Gastroesophageal sphincter (tissue), 4 donors: ENCODE measurements around the gene ARL8B. TPM values are rescaled to one million over a fixed set of nuclear protein-coding genes. Genes with fewer than 3 reads are reported as not detected.
"Not testable (repeated sequence)": the region's sequence is repeated elsewhere in the genome, so short reads cannot be mapped to it uniquely, and the experiment has no call there.

Experiments used
- ATAC-seq: fragments of 150-250 bp; one replicate; pipeline ENCODE4 v1.9.1; 2016; ENCODE audit warnings: mild to moderate bottlenecking, moderate library complexity
- H3K27ac ChIP-seq, 4 donors: fragments of 200-600 bp; sonication (generic) in 3 of 4; 1 replicate in 3 of 4; 2 replicates in 1 of 4; pipeline ENCODE4 v1.5.1; 2016 to 2019
- H3K27me3 ChIP-seq: fragments of 200-600 bp; sonication (generic); one replicate; pipeline ENCODE4 v1.5.1; 2019
- H3K36me3 ChIP-seq, 2 donors: fragments of 200-600 bp; sonication (generic); one replicate each; pipeline ENCODE4 v1.5.1; 2019; ENCODE audit warnings: control low read depth in 1 of 2
- H3K4me1 ChIP-seq, 3 donors: fragments of 200-600 bp; sonication (generic); 1 replicate in 2 of 3; 2 replicates in 1 of 3; pipeline ENCODE4 v1.5.1; 2016 to 2019; ENCODE audit warnings: control low read depth in 2 of 3
- H3K4me3 ChIP-seq, 2 donors: fragments of 200-600 bp; sonication (generic); one replicate each; pipeline ENCODE4 v1.5.1; 2019; ENCODE audit warnings: mild to moderate bottlenecking in 1 of 2, moderate library complexity in 1 of 2
- H3K9me3 ChIP-seq, 3 donors: fragments of 200-600 bp; sonication (generic); one replicate each; pipeline ENCODE4 v1.5.1; 2017 to 2019; ENCODE audit warnings: control low read depth in 2 of 3
- EP300 ChIP-seq: sonication (generic); formaldehyde crosslinking; IDR thresholded peaks from one replicate; pipeline ENCODE4 v1.6.1; 2017; ENCODE audit warnings: antibody characterized with exemption, mild to moderate bottlenecking
- POLR2A ChIP-seq, 2 donors: fragments of 450-650 bp; IDR thresholded peaks; one replicate each; pipeline ENCODE4 v1.6.1; 2017; ENCODE audit warnings: antibody characterized with exemption in 2 of 2, mild to moderate bottlenecking in 2 of 2, moderate library complexity in 1 of 2
- POLR2AphosphoS5 ChIP-seq: sonication (generic); formaldehyde crosslinking; IDR thresholded peaks from one replicate; pipeline ENCODE4 v1.6.1; 2017; ENCODE audit warnings: antibody characterized with exemption
- WGBS, 2 donors: methylation state at CpG; one replicate each; pipeline ENCODE4 v1.1.5; 2018; ENCODE audit warnings: low coverage in 1 of 2; 5-methylcytosine and 5-hydroxymethylcytosine counted together
- total RNA-seq, 4 donors: library from RNA; depleted of rRNA; stranded (reverse); fragments of >200 nt; gene quantifications; one replicate each; pipeline ENCODE4 v1.1.0, GENCODE V29; 2016
- TF ChIP-seq, protein P1 (sequence below), 4 experiments: fragments of 200-600 bp in 2 of 4; fragments of 450-650 bp in 2 of 4; sonication (generic) in 1 of 4; IDR thresholded peaks; one replicate each; pipeline ENCODE4 v1.5.1; 2017 to 2019; ENCODE audit warnings: antibody characterized with exemption in 4 of 4, mild to moderate bottlenecking in 2 of 4, moderate library complexity in 2 of 4

Gene ARL8B
- total RNA-seq, 4 donors from 2014 or later, result 41.5 to 59.9 (median 50.9) TPM

GRCh38 chr3:5112043-5112442, 10.0 kb upstream of the ARL8B start:
- no peak overlapping the region for H3K27ac ChIP-seq
- H3K9me3 ChIP-seq, result no peaks in the 10 kb centered on the region
- no peaks in the 10 kb centered on the region for H3K36me3 ChIP-seq
- H3K27me3 ChIP-seq, result peaks cover 11% of the 10 kb centered on the region
- H3K4me3 ChIP-seq, result no peak overlapping the region
- ATAC-seq, result no peak
- no peaks in the 10 kb centered on the region for H3K4me1 ChIP-seq
- WGBS, 2 donors, result 71 to 75% methylated on average over 2 of the region's 2 CpGs
- TF ChIP-seq EP300 (no peak), POLR2AphosphoS5 (no peak), POLR2A (IDR thresholded peaks at IDR 0.05) (no peak)
- TF ChIP-seq, protein P1, sequence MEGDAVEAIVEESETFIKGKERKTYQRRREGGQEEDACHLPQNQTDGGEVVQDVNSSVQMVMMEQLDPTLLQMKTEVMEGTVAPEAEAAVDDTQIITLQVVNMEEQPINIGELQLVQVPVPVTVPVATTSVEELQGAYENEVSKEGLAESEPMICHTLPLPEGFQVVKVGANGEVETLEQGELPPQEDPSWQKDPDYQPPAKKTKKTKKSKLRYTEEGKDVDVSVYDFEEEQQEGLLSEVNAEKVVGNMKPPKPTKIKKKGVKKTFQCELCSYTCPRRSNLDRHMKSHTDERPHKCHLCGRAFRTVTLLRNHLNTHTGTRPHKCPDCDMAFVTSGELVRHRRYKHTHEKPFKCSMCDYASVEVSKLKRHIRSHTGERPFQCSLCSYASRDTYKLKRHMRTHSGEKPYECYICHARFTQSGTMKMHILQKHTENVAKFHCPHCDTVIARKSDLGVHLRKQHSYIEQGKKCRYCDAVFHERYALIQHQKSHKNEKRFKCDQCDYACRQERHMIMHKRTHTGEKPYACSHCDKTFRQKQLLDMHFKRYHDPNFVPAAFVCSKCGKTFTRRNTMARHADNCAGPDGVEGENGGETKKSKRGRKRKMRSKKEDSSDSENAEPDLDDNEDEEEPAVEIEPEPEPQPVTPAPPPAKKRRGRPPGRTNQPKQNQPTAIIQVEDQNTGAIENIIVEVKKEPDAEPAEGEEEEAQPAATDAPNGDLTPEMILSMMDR (IDR thresholded peaks at IDR 0.05), result no peak

- H3K9me3 ChIP-seq, H3K4me3 ChIP-seq, ATAC-seq, H3K36me3 ChIP-seq, H3K27ac ChIP-seq, H3K4me1 ChIP-seq, H3K27me3 ChIP-seq: not testable (repeated sequence)
- no CpG with 5 or more reads among the region's 30 CpGs for WGBS, 2 donors
Measured at GRCh38 chr3:5113726-5114125, 8.4 kb upstream of the ARL8B start.

DNA sequence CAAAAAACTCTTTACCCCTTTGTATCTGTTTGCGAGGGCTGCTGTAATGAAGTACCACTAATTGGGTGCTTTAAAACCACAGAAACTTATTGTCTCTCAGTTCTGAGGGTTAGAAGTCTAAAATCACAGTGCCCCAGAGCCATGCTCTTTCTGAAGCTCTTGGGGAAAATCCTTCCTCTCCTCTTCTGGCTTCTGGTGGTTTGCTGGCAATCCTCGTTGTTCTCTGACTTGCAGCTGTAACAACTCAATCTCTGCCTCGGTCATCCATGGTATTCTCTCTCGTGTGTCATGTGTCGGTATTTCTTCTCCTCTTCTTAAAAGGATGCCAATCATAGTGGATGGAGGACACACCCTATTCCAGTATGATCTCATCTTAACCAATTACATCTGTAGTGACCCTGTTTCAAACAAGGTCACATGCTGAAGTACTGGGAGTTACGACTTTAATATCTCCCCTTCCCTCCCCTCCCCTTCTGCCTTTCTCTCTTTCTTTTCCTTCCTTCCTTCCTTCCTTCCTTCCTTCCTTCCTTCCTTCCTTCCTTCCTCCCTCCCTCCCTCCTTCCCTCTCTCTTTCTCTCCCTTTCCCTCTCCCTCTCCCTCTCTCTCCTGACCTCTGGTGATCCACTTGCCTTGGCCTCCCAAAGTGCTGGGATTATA, 6.5 kb upstream of the ARL8B start:
- TF ChIP-seq, protein P1 (IDR thresholded peaks at IDR 0.05), result no peak
- no peak for TF ChIP-seq POLR2A (IDR thresholded peaks at IDR 0.05)
- no peak for TF ChIP-seq POLR2AphosphoS5
- TF ChIP-seq EP300, result no peak
- Histone ChIP-seq H3K36me3 (no peaks in the 10 kb centered on the region), H3K4me1 (no peaks in the 10 kb centered on the region), H3K27me3 (no peaks in the 10 kb centered on the region), H3K27ac (no peak overlapping the region), H3K9me3 (no peaks in the 10 kb centered on the region), H3K4me3 (no peak overlapping the region)
- peak; percentile 53 for ATAC-seq
- WGBS, 2 donors, result 47 to 54% methylated on average over 6 of the region's 6 CpGs

GRCh38 chr3:5116538-5116937, 5.6 kb upstream of the ARL8B start:
- Histone ChIP-seq H3K4me3 (no peak overlapping the region), H3K27me3 (no peaks in the 10 kb centered on the region), H3K36me3 (no peaks in the 10 kb centered on the region), H3K27ac (no peak overlapping the region), H3K4me1 (peaks cover 0 to 2% (median 0%) of the 10 kb centered on the region in 3 donors), H3K9me3 (no peaks in the 10 kb centered on the region)
- WGBS, 2 donors, result 63 to 82% methylated on average over 3 of the region's 3 CpGs
- no peak for ATAC-seq
- TF ChIP-seq POLR2A (IDR thresholded peaks at IDR 0.05) (no peak), POLR2AphosphoS5 (no peak)
- TF ChIP-seq, protein P1 (IDR thresholded peaks at IDR 0.05), result no peak

GRCh38 chr3:5120446-5120845, 1.6 kb upstream of the ARL8B start:
- no peak overlapping the region for H3K27ac ChIP-seq
- WGBS, 2 donors, result 58 to 70% methylated on average over 2 of the region's 3 CpGs
- no peak for ATAC-seq
- H3K4me1 ChIP-seq, result peaks cover 0 to 29% (median 17%) of the 10 kb centered on the region in 3 donors
- H3K36me3 ChIP-seq, result peaks cover 0 to 3% of the 10 kb centered on the region in 2 donors
- H3K4me3 ChIP-seq, result no peak overlapping the region
- no peak for TF ChIP-seq POLR2AphosphoS5
- TF ChIP-seq, protein P1 (IDR thresholded peaks at IDR 0.05), result no peak
- TF ChIP-seq EP300, result no peak
- no peak for TF ChIP-seq POLR2A (IDR thresholded peaks at IDR 0.05)
- H3K9me3 ChIP-seq, result no peaks in the 10 kb centered on the region
- no peaks in the 10 kb centered on the region for H3K27me3 ChIP-seq
